Peyer's patch (tissue), 4 donors: ENCODE data around the gene CDK17. TPM values are rescaled to one million over a fixed set of nuclear protein-coding genes. Genes with fewer than 3 reads are reported as not detected.
A peak's percentile ranks its signal among the peaks of the same experiment; 100 is the strongest.
"Not testable (repeated sequence)": the region's sequence is repeated elsewhere in the genome, so short reads cannot be mapped to it uniquely, and the experiment has no call there.

Experiments
- DNase-seq, 3 donors: peaks; one replicate each; pipeline ENCODE4 v3.0.0-alpha.2; 2017 to 2019
- H3K27ac ChIP-seq, 4 donors: fragments of 200-600 bp; sonication (generic); one replicate each; pipeline ENCODE4 v1.5.1; 2016 to 2019
- H3K27me3 ChIP-seq, 2 donors: fragments of 200-600 bp; sonication (generic); one replicate each; pipeline ENCODE4 v1.5.1; 2019
- H3K36me3 ChIP-seq, 3 donors: fragments of 200-600 bp; sonication (generic); one replicate each; pipeline ENCODE4 v1.5.1; 2016 to 2019
- H3K4me1 ChIP-seq, 4 donors: fragments of 200-600 bp; sonication (generic); one replicate each; pipeline ENCODE4 v1.5.1; 2016 to 2019
- H3K4me3 ChIP-seq, 4 donors: fragments of 200-600 bp; sonication (generic); 1 replicate in 3 of 4; 2 replicates in 1 of 4; pipeline ENCODE4 v1.5.1; 2016 to 2019; ENCODE audit warnings: mild to moderate bottlenecking in 1 of 4
- H3K9me3 ChIP-seq, 4 donors: fragments of 200-600 bp; sonication (generic); one replicate each; pipeline ENCODE4 v1.5.1; 2016 to 2019; ENCODE audit warnings: mild to moderate bottlenecking in 1 of 4
- CTCF ChIP-seq, 6 experiments: fragments of 450-650 bp in 4 of 6; fragments of 200-600 bp in 2 of 6; sonication (generic) in 1 of 6; IDR thresholded peaks; one replicate each; pipeline ENCODE4 v1.5.1; 2017 to 2019; ENCODE audit warnings: antibody characterized with exemption in 6 of 6, mild to moderate bottlenecking in 3 of 6, moderate library complexity in 1 of 6
- POLR2A ChIP-seq, 2 donors: fragments of 450-650 bp; IDR thresholded peaks; one replicate each; pipeline ENCODE4 v1.5.1; 2017; ENCODE audit warnings: antibody characterized with exemption in 2 of 2, mild to moderate bottlenecking in 2 of 2, moderate library complexity in 2 of 2
- total RNA-seq, 4 donors: library from RNA; depleted of rRNA; stranded (reverse); fragments of >200 nt; gene quantifications; one replicate each; pipeline ENCODE4 v1.1.0, GENCODE V29; 2016

The CDK17 gene
- total RNA-seq, 4 donors from 2014 or later, result 41.2 to 126 (median 45.7) TPM

- Histone ChIP-seq H3K36me3 (peaks cover 0 to 7% (median 0%) of the 10 kb centered on the region in 3 donors), H3K4me1 (no peaks in the 10 kb centered on the region), H3K9me3 (no peaks in the 10 kb centered on the region), H3K27me3 (no peaks in the 10 kb centered on the region), H3K27ac (no peak overlapping the region), H3K4me3 (no peak overlapping the region)
- TF ChIP-seq POLR2A (IDR thresholded peaks at IDR 0.05) (no peak), CTCF (IDR thresholded peaks at IDR 0.05) (no peak)
- DNase-seq, result no peak
These were observed 78.3 kb downstream of the CDK17 start for GRCh38 chr12:96321941-96322340.

- not testable (repeated sequence) for H3K9me3 ChIP-seq, H3K36me3 ChIP-seq, H3K4me1 ChIP-seq, DNase-seq, H3K4me3 ChIP-seq, H3K27ac ChIP-seq, H3K27me3 ChIP-seq
These were observed 82.4 kb downstream of the CDK17 start for GRCh38 chr12:96317801-96318200.

- H3K4me3 ChIP-seq, result peak overlapping the region; percentile 30 to 51 (median 42)
- peak overlapping the region; percentile 50 to 69 (median 56) for H3K27ac ChIP-seq
- not testable (repeated sequence) for DNase-seq, H3K4me1 ChIP-seq, H3K36me3 ChIP-seq, H3K27me3 ChIP-seq, H3K9me3 ChIP-seq
These were observed 84.3 kb downstream of the CDK17 start for GRCh38 chr12:96315741-96316481.

- Histone ChIP-seq H3K9me3 (no peaks in the 10 kb centered on the region), H3K36me3 (peaks cover 0 to 8% (median 0%) of the 10 kb centered on the region in 3 donors), H3K4me3 (no peak overlapping the region), H3K27ac (no peak overlapping the region), H3K27me3 (no peaks in the 10 kb centered on the region), H3K4me1 (peaks cover 0 to 3% (median 0%) of the 10 kb centered on the region in 4 donors)
- TF ChIP-seq CTCF (IDR thresholded peaks at IDR 0.05) (no peak), POLR2A (IDR thresholded peaks at IDR 0.05) (no peak)
- no peak for DNase-seq
These were observed 85.5 kb downstream of the CDK17 start for GRCh38 chr12:96314723-96315122.

- no peak overlapping the region for H3K4me3 ChIP-seq
- peaks cover 0 to 8% (median 0%) of the 10 kb centered on the region in 3 donors for H3K36me3 ChIP-seq
- no peak for DNase-seq
- H3K4me1 ChIP-seq, result peaks cover 0 to 3% (median 0%) of the 10 kb centered on the region in 4 donors
- no peaks in the 10 kb centered on the region for H3K9me3 ChIP-seq
- TF ChIP-seq POLR2A (IDR thresholded peaks at IDR 0.05) (no peak), CTCF (IDR thresholded peaks at IDR 0.05) (no peak)
- no peaks in the 10 kb centered on the region for H3K27me3 ChIP-seq
- no peak overlapping the region for H3K27ac ChIP-seq
These were observed 86.6 kb downstream of the CDK17 start for GRCh38 chr12:96313606-96314005.

- no peak overlapping the region for H3K27ac ChIP-seq
- H3K9me3 ChIP-seq, result no peaks in the 10 kb centered on the region
- H3K4me3 ChIP-seq, result no peak overlapping the region
- no peak for TF ChIP-seq CTCF (IDR thresholded peaks at IDR 0.05)
- no peak for TF ChIP-seq POLR2A (IDR thresholded peaks at IDR 0.05)
- no peak for DNase-seq
- H3K27me3 ChIP-seq, result no peaks in the 10 kb centered on the region
- H3K4me1 ChIP-seq, result peaks cover 0 to 3% (median 0%) of the 10 kb centered on the region in 4 donors
- peaks cover 0 to 8% (median 0%) of the 10 kb centered on the region in 3 donors for H3K36me3 ChIP-seq
These were observed 89.0 kb downstream of the CDK17 start for GRCh38 chr12:96311191-96311590.
